HG03135 (cell line): ENCODE measurements around the gene DCAKD.

Experiments used
- ATAC-seq: cut with Tn5 transposase; IDR thresholded peaks from one replicate; pipeline ENCODE4 v1.9.1; 2021; ENCODE audit warnings: mild to moderate bottlenecking, moderate library complexity; ENCODE audit not compliant: unreplicated experiment

The DCAKD gene

GRCh38 chr17:45031231-45032173 is 19.9 kb downstream of the DCAKD start:
- no peak for ATAC-seq

DNA sequence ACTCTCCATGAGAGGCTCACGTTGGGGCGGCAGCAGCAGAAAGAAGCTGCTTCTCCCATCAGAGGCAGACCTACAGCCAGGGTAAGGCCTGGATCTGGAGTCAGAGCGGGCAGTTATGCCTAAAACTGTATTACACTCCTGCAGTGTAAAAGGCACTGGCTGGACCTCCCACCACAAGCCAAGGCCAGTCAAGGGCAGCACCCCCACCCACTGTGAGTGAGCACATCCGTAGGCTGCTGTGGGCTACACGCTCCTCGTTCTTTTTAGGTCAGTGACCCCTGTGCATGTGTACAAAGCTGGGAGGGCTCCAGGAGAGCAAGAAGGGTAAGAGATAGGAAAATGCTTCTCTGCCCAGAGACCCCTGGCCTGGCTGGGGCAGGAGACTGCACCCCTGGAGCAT is 20.7 kb downstream of the DCAKD start:
- ATAC-seq, result no peak

DNA sequence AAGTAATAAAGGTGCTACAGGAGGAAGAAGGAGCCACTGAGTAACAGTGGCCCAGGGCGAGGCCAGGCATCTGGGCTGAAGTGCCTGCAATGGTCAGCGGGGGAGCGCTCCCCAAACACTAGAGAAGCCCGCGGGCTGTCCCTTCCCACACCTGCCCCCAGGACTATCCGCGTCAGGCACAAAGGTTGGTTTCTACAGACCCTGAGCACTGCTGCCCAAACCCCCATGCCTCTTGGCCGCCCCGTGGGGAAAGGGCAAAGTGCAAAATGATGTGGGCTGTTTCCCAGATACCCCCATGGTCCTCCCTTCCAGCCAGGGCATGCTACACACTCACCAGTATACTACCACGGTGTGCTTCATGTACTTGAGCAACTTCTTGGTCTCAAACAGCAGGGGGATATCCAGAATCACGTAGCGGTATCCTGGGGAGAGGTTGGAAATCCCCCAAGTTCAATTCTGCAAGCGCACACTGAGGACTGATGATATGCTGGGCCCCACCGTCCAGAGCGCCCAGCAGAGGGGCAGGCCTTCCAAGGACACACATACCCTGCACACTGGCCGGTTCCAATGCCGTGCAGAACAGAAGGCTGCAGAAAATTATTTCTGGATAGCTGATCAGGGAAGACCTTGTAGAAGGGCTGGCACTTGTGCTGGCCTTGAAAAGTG is 21.5 kb downstream of the DCAKD start:
- ATAC-seq, result no peak

- no peak for ATAC-seq
These were observed 22.3 kb downstream of the DCAKD start for GRCh38 chr17:45029096-45029495.

- ATAC-seq, result no peak
These were observed 28.6 kb downstream of the DCAKD start for GRCh38 chr17:45022655-45023339.

DNA sequence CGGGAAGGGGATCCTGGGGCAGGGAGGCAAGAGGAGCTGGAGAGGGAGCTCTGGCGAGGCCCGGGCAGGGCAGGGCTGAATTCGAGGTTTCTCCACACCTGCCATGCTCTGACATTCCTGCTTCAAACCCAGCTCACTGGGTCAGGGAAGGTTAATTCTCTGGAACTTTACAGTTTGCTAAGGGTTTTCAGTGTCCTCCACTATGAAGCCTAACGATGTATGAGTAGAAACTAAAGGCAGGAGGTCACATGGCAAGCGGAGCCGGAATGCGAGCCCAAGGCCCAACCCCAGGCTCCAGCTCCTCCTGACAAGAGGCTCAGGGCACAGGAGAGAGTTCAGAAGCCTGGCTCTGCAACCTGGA is 29.2 kb downstream of the DCAKD start:
- ATAC-seq, result no peak

DNA sequence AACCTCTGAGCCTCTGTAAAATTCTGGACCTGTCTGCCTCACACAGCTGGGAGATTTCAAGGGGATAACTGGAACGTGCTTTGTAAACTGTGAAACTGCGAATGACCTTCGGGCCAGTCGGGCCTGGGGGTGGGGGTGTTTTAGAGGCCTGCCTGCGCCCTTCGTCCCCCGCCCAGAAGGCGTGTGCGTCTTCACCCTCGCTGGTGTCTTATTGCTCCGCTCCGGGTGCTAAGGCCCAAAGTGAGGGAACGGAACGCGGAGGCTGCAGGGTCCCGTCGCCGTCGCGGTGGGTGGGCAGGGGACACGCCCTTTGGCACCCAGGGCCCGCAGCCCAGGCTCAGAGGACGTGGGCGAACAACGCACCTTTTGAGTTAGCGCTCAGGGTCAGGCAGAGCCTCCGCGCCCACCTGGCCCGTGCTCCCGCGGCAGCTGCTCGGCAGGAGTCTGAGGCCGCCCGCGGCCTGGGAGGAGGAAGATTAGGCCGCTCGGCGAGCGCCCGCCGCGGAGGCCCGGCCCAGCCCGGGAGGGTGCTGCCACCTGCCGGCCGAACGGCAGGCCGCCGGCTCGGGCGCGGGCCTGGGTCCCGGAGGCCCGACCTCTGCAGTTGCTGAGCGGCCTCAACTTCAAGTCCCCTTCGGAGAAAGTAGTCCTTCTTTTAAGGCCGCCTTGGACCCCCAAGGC is 29.7 kb downstream of the DCAKD start:
- peak; percentile 63 for ATAC-seq

- ATAC-seq, result no peak
These were observed 30.9 kb downstream of the DCAKD start for GRCh38 chr17:45020354-45021138.

DNA sequence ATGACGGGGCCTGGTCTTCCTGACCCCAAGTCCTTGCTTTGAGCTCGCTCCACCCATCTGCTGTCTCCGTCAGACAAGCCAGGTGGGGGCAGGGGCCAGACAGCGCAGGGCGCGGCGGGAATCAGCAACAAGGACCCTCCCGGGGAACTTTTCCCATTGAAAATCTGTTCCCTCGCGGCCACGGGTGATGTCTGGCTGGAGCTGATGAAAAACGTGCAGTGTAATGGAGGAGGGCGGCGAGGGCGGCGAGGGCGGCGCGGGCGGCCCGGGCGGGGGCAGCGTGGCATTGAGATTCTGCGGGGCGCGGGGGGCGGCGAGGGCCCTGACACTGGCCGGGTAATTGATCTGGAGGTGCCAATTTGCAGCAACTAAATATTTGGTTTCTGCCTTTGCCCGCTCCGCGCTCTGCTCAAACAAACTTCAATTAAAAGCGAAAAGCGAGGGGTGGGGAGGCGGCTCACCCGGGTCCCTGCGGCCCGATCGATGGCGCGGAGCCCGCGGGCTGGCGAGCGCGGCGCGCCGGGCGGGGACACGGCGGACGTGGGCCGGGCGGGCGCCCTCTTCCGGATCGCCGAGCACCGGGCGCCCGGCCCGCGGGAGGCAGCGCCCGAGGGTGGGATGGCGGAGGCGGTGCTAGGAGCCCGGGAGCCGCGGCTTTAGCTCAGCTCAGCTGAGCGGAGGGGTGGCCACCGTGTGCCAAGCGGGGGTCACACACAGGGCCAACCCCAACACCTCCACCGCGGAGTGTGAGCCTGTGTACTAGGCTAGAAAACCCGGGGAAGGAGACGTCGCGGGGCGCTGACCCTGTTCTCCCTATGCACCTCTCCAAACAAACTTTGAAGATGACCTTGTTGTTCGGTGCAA is 32.4 kb downstream of the DCAKD start:
- ATAC-seq, result no peak

- ATAC-seq, result no peak
These were observed 33.0 kb downstream of the DCAKD start for GRCh38 chr17:45018514-45018847.

DNA sequence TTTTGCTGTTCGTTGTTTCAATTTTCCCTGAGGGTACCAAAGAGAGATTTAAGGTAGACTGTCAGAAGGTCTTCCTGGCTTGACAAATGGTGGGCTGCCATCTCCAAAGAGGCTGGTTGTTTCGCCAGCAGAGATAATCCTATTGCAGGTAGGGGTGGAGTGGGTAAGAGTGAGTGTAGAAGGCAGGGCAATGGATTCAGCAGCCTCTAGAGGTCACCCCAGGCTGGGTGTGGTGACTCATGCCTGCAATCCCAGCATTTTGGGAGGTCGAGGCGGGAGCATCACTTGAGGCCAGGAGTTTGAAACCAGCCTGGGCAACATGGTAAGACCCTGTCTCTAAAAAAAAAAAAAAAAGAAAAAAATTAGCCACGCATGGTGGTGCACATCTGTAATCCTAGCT is 34.6 kb downstream of the DCAKD start:
- ATAC-seq, result no peak

DNA sequence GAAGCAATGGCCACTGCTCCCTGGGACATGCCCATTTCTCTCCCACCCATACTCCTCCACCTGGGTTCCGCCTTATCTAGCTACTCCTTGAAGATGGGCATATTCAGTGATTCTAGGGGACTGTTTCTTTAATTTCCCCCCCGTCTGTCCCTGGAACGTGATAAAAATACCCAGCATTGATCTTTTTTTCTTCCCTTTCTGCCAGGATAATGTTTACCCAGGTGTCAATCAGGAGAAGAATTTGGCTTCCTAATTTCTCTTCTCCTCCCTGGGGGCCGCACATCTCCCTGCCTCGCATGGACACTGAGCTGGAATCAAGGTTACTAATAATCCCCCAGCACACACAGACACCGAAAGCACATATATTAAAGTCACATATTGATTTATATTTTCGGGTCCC is 35.2 kb downstream of the DCAKD start:
- no peak for ATAC-seq

DNA sequence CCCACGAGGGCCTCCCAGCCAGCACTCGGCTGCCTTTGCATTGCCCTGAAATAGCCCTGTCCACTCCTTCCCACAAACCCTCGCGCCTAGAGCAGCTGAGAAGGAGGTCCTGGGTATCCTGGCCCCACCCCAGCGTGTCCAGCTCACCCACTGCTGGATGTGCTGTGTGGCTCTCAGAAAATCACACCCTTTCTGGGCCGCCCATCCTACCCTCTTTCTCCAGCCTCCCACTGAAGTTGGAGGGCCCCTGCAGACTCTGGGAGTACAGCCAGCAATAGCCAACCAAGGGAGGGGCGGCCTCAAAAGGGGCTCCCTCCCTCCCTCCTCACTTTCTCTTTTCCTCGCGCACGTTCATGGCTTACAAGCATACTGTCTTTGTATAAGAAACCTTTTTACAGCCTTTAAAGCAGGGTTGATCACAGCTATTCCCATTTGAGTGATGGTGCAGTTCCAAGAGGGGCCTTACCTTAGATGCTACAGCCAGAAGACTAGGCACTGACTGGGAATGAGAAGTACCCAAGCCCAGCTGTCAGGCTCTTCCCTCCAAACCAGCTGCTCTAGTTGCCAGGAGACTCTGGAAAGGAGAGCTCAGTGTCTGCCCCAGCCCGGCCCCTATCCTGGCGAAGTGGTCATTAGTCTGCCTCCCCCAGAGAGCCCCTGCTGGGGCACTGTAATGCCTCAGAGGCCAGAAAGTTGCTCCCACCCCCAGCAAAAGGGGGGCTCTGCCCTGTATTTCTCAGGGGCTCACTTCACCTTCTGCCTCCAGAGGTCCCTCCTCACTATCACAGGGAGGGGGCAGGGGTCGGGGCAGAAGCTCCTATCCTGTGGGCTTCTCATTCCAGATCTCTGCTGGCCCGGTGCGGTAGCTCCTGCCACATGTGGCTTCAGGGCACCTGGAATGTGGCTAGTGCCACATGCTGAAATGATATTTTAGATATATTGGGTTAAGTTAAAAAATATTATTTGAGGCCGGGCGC is 38.1 kb downstream of the DCAKD start:
- ATAC-seq, result no peak

DNA sequence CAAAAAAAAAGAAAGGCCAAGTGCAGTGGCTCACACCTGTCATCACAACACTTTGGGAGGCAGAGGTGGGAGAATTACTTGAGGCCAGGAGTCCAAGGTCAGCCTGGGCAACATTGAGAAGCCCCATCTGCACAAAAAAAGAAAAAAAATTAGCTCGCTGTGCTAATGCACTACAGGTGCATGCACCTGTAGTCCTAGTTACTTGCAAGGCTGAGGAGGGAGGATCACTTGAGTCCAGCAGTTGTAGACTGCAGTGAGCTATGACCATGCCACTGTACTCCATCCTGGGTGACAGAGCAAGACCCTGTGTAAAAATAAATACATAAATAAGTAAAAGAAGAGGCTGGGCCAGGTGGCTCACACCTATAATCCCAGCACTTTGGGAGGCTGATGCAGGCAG is 39.7 kb downstream of the DCAKD start:
- ATAC-seq, result no peak

DNA sequence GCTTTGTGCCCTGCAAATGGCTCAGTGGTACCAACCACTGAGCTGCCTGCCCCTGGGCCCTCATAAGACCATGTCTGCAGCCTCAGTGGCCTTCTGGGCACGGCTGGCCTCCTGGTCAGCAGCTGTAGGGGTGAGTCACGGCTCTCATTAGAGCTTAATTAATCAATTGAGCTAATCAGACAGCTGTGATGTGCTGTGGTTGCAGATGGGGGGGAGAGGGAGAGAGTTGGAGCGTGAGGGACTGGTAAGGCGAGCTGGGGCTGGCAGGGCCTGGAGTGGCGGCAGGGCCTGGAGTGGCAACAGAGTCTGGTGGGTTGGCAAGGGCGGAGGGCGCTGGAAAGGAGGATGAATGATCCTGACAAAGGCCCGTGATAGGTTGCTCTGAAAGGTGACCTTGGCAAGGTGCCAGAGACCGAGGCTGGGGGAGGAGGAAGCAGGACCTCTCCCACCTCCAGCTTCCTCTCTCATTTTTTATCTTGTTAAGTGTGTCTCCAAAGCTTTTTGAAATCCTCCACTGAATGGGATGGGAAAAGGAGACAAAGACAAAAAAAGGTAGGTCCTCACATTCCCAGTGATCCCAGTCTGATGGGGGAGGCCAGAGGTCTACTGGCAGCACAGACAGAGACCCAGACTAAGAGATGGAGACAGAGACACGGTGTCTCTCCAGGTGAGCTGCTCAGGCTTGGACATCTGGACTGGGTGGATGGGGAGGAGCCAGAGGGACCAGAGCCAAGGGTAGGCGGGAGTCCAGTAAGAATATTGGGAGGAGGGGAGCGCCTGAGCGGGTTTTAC is 41.6 kb downstream of the DCAKD start:
- no peak for ATAC-seq

DNA sequence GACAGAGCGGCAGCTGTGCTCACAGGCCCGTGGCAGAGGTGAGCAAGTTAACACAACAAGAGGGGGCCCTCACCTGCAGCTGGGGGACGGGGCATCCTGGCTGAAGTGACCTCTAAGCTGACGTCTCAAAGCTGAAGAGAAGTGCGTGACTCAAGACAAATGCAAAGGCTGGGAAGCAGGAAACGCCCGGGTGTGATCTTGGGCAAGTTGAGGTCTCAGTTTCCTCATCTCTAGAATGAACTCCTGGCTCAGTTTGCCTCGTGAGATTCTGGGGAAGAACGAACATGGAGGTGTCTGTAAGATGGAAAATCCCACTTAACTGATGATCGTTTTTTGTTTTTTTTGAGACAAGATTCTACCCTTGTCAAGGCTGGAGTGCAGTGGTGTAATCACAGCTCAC is 43.2 kb downstream of the DCAKD start:
- ATAC-seq, result no peak

DNA sequence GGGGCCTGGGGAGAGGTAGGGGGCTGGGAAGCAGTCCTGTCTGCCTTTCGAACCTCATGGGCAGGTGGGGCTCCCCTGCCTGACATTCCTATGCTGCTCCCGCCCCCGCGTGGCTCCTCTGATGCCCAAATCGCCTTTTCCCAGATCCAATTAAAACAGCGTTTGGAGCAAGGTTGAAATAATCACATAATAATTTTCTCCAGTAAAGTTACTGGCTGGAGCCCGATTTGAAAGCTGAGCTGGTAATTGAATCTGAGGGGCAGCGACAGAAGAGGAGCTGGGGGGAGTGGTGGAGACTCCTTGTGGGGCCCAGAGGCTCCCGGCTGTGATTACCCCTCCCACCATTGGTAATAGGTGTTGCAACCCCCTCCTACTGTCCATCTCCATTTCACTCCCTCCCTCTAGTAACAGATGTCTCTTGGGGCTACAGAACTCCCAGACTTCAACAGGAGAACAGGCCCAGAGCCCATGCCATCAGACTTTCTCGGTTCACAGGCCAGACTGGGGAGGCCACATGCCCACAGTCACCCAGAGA is 44.4 kb downstream of the DCAKD start:
- ATAC-seq, result no peak
